Stimulated activated CD8-positive, alpha-beta memory T cell treated with anti-CD3 and anti-CD28 coated beads, Interleukin-2, amount 100 ng/mL, for 1 hour (primary cell): ENCODE data around the gene MS4A15.
"Not testable (repeated sequence)": the region's sequence is repeated elsewhere in the genome, so short reads cannot be mapped to it uniquely, and the experiment has no call there.

Source experiments
- DNase-seq, 2 donors: peaks; one replicate each; pipeline ENCODE4 v3.0.0-alpha.2; 2020; ENCODE audit warnings: low read depth in 2 of 2

MS4A15 gene

GRCh38 chr11:60809249-60809648, 52.6 kb downstream of the MS4A15 start:
- no peak for DNase-seq

GRCh38 chr11:60809691-60810090, 53.0 kb downstream of the MS4A15 start:
- no peak for DNase-seq

- no peak for DNase-seq
Observed at GRCh38 chr11:60810151-60810550, 53.5 kb downstream of the MS4A15 start.

- DNase-seq, result no peak
Observed at GRCh38 chr11:60810569-60810968, 53.9 kb downstream of the MS4A15 start.

- no peak for DNase-seq
Observed at GRCh38 chr11:60813324-60813723, 56.7 kb downstream of the MS4A15 start.

- DNase-seq, result no peak
Observed at GRCh38 chr11:60814112-60814511, 57.4 kb downstream of the MS4A15 start.

GRCh38 chr11:60816590-60817157, 60.0 kb downstream of the MS4A15 start:
- no peak for DNase-seq

- DNase-seq, result no peak
Observed at GRCh38 chr11:60818057-60818456, 61.4 kb downstream of the MS4A15 start.

GRCh38 chr11:60821827-60822599, 65.3 kb downstream of the MS4A15 start:
- no peak for DNase-seq

- not testable (repeated sequence) for DNase-seq
Observed at GRCh38 chr11:60823745-60824306, 67.2 kb downstream of the MS4A15 start.

GRCh38 chr11:60825118-60825517, 68.5 kb downstream of the MS4A15 start:
- DNase-seq, result no peak

GRCh38 chr11:60825790-60826189, 69.1 kb downstream of the MS4A15 start:
- DNase-seq, result no peak
